ENCODE measurements around the gene SERPINA10. TPM values are rescaled to one million over a fixed set of nuclear protein-coding genes. Genes with fewer than 3 reads are reported as not detected.
"Not testable (repeated sequence)": the region's sequence is repeated elsewhere in the genome, so short reads cannot be mapped to it uniquely, and the experiment has no call there.

The SERPINA10 gene
- total RNA-seq, 1 donor from 2014 or later, result not detected

DNA sequence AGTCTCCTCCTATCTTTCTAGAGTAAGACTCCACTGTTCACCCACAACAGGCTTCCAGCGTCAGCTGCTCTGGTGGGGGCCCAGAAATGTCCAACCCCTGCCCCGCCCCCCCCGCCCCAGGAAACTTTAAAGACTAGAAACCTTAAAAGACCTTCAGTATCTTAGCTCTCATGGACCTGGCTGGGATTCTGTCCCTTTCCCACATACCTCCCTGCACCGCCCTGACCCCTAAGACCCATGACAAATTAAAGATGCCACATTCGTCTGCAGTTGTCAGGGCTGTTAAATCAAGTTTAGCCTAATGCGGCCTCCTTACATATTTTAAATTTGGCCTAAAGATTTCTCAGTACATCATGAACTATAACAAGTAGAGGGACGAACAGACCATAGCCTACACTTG lies 10.0 kb upstream of the SERPINA10 start:
- TF ChIP-seq, protein P1, sequence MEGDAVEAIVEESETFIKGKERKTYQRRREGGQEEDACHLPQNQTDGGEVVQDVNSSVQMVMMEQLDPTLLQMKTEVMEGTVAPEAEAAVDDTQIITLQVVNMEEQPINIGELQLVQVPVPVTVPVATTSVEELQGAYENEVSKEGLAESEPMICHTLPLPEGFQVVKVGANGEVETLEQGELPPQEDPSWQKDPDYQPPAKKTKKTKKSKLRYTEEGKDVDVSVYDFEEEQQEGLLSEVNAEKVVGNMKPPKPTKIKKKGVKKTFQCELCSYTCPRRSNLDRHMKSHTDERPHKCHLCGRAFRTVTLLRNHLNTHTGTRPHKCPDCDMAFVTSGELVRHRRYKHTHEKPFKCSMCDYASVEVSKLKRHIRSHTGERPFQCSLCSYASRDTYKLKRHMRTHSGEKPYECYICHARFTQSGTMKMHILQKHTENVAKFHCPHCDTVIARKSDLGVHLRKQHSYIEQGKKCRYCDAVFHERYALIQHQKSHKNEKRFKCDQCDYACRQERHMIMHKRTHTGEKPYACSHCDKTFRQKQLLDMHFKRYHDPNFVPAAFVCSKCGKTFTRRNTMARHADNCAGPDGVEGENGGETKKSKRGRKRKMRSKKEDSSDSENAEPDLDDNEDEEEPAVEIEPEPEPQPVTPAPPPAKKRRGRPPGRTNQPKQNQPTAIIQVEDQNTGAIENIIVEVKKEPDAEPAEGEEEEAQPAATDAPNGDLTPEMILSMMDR (IDR thresholded peaks at IDR 0.05; ENCODE audit: unreplicated experiment), result no peak
- Mint-ChIP-seq H3K36me3 (ENCODE audit: low read depth, unreplicated experiment) (no peaks in the 10 kb centered on the region), H3K4me1 (ENCODE audit: unreplicated experiment) (no peaks in the 10 kb centered on the region), H3K4me3 (ENCODE audit: unreplicated experiment) (no peak overlapping the region), H3K27me3 (ENCODE audit: unreplicated experiment) (peaks cover 3% of the 10 kb centered on the region), H3K27ac (ENCODE audit: unreplicated experiment) (no peak overlapping the region), H3K9me3 (ENCODE audit: unreplicated experiment) (no peaks in the 10 kb centered on the region)
- no peak for DNase-seq (ENCODE audit: low spot score)

DNA sequence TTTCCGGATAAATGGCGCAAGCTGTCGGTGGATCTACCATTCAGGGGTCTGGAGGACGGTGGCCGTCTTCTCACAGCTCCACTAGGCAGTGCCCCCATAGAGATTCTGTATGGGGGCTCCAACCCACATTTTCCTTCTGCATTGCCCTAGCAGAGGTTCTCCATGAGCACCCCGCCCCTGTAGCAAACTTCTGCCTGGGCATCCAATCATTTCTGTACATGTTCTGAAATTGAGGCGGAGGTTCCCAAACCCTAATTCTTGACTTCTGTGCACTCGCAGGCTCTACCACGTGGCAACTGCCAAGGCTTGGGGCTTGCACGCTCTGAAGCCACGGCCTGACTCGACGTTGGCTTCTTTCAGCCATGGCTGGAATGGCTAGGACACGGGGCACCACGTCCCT lies 5.1 kb upstream of the SERPINA10 start:
- no peak overlapping the region for H3K27ac Mint-ChIP-seq (ENCODE audit: unreplicated experiment)
- TF ChIP-seq, protein P1 (IDR thresholded peaks at IDR 0.05; ENCODE audit: unreplicated experiment), result no peak

DNA sequence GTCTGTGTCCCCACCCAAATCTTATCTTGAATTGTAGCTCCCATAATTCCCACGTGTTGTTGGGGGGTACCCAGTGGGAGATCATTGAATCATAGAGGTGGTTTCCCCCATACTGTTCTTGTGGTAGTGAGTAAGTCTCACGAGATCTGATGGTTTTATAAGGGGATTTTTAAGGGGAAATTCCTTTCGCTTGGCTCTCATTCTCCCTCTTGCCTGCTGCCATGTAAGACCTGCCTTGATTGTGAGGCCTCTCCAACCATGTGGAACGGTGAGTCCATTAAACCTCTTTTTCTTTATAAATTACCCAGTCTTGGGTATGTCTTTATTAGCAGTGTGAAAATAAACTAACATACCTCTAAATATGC lies 3.1 kb upstream of the SERPINA10 start:
- not testable (repeated sequence) for DNase-seq (ENCODE audit: low spot score); H3K27me3 Mint-ChIP-seq (ENCODE audit: unreplicated experiment); H3K4me1 Mint-ChIP-seq (ENCODE audit: unreplicated experiment); H3K27ac Mint-ChIP-seq (ENCODE audit: unreplicated experiment); H3K9me3 Mint-ChIP-seq (ENCODE audit: unreplicated experiment); H3K4me3 Mint-ChIP-seq (ENCODE audit: unreplicated experiment); H3K36me3 Mint-ChIP-seq (ENCODE audit: low read depth, unreplicated experiment)

More for the DNA sequence above, 5.1 kb upstream of the SERPINA10 start:
- Mint-ChIP-seq H3K4me3 (ENCODE audit: unreplicated experiment) (no peak overlapping the region), H3K27me3 (ENCODE audit: unreplicated experiment) (no peaks in the 10 kb centered on the region), H3K9me3 (ENCODE audit: unreplicated experiment) (no peaks in the 10 kb centered on the region), H3K36me3 (ENCODE audit: low read depth, unreplicated experiment) (no peaks in the 10 kb centered on the region), H3K4me1 (ENCODE audit: unreplicated experiment) (peaks cover 2% of the 10 kb centered on the region)
- no peak for DNase-seq (ENCODE audit: low spot score)

DNA sequence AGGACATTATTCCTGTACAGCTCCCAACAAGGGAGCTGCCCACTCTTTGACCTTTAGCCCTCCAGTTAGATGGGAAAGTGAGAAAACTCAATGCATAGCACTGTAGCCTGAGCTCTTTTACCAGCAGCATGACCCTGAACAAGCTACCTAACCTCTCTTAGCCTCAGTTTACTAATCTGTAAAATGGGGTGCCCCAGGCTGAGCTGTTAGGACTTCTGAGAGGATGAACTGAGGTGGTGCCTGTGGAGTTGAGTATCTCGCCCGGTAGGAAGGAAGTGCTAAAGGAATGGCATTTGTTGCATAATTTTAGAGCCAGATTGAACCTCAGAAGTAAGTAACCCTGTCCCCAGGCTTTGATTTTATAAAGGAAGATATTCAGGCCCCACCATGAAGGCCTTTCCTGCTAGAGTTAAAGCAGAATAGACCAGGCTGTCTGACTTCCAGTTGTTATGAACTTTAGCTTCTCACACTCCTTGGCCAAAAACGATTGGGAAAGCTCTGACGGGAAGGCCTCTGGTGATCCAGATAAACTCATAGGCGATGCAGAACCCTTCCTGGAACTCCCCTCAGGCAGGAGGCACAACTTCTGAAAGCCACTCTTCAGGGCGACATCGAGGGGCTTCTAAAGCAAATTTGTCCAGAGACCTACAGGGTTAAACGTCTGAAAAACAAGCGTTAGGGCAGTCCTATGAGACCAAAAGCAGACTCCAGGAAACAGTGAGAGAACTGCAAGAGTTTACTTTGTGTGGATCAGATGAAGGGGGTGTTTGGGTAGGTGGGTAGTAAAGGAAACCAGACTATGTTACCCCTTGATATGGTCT lies 2.5 kb upstream of the SERPINA10 start:
- DNase-seq (ENCODE audit: low spot score), result no peak
- Mint-ChIP-seq H3K27me3 (ENCODE audit: unreplicated experiment) (no peaks in the 10 kb centered on the region), H3K36me3 (ENCODE audit: low read depth, unreplicated experiment) (no peaks in the 10 kb centered on the region), H3K9me3 (ENCODE audit: unreplicated experiment) (no peaks in the 10 kb centered on the region), H3K4me3 (ENCODE audit: unreplicated experiment) (no peak overlapping the region), H3K4me1 (ENCODE audit: unreplicated experiment) (peaks cover 6% of the 10 kb centered on the region), H3K27ac (ENCODE audit: unreplicated experiment) (no peak overlapping the region)
- TF ChIP-seq, protein P1 (IDR thresholded peaks at IDR 0.05; ENCODE audit: unreplicated experiment), result no peak

DNA sequence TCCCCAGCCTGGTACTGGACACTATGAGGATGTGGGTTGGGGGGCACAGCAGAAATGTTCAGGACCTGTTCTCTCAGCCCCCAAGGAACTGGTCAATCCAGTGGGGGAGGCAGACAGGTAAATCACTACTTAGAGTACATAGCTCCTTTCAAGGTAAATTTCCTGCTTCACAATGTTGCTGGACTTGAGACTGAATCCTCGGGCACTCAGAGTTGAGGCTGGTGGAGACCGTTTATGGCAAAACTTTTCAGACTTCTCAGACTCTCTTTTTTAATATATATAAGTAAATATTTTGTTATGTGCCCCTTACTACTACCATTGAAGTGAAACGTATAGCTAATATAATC lies 483 bp upstream of the SERPINA10 start:
- DNase-seq (ENCODE audit: low spot score), result no peak
- Mint-ChIP-seq H3K36me3 (ENCODE audit: low read depth, unreplicated experiment) (no peaks in the 10 kb centered on the region), H3K4me3 (ENCODE audit: unreplicated experiment) (no peak overlapping the region), H3K4me1 (ENCODE audit: unreplicated experiment) (peaks cover 6% of the 10 kb centered on the region), H3K27me3 (ENCODE audit: unreplicated experiment) (peaks cover 2% of the 10 kb centered on the region), H3K27ac (ENCODE audit: unreplicated experiment) (no peak overlapping the region), H3K9me3 (ENCODE audit: unreplicated experiment) (no peaks in the 10 kb centered on the region)
- TF ChIP-seq, protein P1 (IDR thresholded peaks at IDR 0.05; ENCODE audit: unreplicated experiment), result no peak
